Measurements from ENCODE around the gene SFTPA2. TPM values are rescaled to one million over a fixed set of nuclear protein-coding genes. Genes with fewer than 3 reads are reported as not detected.
"Not testable (repeated sequence)": the region's sequence is repeated elsewhere in the genome, so short reads cannot be mapped to it uniquely, and the experiment has no call there.

SFTPA2 gene
- total RNA-seq, 2 experiments from 2014 or later = not detected

DNA sequence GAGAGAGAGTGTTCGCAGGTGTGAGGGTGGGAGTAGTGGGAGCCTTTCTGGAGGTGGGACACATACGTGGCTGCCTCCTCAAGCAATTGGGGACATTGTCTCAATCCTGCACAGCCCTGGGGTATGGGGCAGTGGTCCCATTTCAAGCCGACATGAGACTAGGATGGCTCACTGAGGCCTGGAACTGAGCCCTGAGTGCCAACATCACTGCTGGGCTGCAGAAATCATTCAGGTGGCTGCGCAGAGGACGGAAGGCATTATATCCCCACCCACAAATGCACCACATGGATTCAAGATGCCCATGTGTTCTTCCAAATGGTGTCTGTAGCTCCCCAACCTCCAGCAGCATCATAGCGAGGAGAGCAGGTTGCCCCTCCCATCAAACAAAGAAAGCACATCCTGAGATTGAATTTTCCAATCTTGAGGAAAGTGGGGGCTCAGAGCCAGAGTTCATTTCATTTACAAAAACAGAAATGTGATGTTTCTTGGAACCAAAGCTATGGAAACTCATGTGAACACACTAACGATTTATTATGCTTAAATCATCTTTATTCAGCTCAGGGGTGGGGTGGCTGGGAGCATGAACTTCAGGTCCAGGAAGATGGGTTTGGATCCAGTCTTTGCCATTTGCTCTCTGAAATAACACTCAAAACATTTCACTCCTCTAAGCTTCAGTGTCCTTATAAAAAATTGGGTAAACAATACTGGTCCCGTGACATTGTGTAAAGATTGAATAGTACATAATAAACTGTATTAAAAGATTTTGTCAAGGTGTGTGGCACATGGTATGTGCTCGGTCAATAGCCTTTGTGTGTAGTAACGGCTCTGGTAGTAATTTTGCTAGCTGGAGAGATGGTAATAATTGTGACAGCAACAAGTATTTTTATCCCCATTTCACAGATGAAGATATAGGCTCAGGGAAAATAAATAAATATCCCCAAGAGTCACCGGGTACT is 4.6 kb downstream of the SFTPA2 start:
- ChIA-PET POLR2A (no interaction called here), CTCF (no interaction called here)
- Mint-ChIP-seq H3K27me3 (no peaks in the 10 kb centered on the region), H3K4me1 (ENCODE audit: low read depth) (no peaks in the 10 kb centered on the region), H3K4me3 (no peak overlapping the region), H3K9me3 (no peaks in the 10 kb centered on the region), H3K27ac (no peak overlapping the region), H3K36me3 (no peaks in the 10 kb centered on the region)
- intact Hi-C loops (cut with micrococcal nuclease) = no loop called here
- no peak for DNase-seq

GRCh38 chr10:79552143-79552542 is 8.1 kb downstream of the SFTPA2 start:
- ChIA-PET CTCF (interaction anchor here (1.2 kb wide), 1 partner anchor 15 kb away, joined by 4 read pairs; no protein-coding TSS in a partner anchor), POLR2A (no interaction called here)
- Mint-ChIP-seq H3K4me1 (ENCODE audit: low read depth) (peaks cover 6% of the 10 kb centered on the region), H3K9me3 (no peaks in the 10 kb centered on the region), H3K4me3 (no peak overlapping the region), H3K27me3 (no peaks in the 10 kb centered on the region), H3K36me3 (no peaks in the 10 kb centered on the region), H3K27ac (no peak overlapping the region)
- intact Hi-C loops (cut with micrococcal nuclease) = no loop called here
- no peak for DNase-seq

DNA sequence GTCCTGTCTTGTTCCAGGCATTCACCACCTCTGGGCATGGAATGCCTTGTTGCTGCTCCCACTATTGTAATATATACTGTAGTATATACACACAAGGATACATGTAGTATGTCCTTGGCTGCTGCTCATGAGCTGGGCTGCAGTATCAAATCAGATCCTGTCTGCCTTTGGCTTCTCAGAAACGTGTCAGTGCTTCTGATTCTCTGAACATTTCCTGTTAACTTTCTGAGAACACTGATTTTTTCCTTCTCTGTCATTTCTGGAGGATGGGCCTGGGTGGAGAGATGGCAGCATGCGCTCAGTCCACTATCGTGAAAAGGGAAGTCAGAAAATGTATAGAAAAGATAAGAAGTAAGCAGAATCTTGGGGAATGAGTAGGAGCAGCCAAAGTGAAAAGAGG is 12.2 kb downstream of the SFTPA2 start:
- H3K36me3 Mint-ChIP-seq = no peaks in the 10 kb centered on the region
- H3K27me3 Mint-ChIP-seq = no peaks in the 10 kb centered on the region
- H3K4me1 Mint-ChIP-seq (ENCODE audit: low read depth) = peaks cover 6% of the 10 kb centered on the region
- H3K9me3 Mint-ChIP-seq = no peaks in the 10 kb centered on the region
- POLR2A ChIA-PET = no interaction called here
- intact Hi-C loops (cut with micrococcal nuclease) = no loop called here
- no peak overlapping the region for H3K4me3 Mint-ChIP-seq
- CTCF ChIA-PET = no interaction called here
- peak overlapping the region; percentile 5 for H3K27ac Mint-ChIP-seq
- DNase-seq = peak; percentile 22

- DNase-seq; POLR2A ChIA-PET; H3K36me3 Mint-ChIP-seq; H3K27me3 Mint-ChIP-seq; H3K4me1 Mint-ChIP-seq (ENCODE audit: low read depth); H3K4me3 Mint-ChIP-seq; H3K27ac Mint-ChIP-seq; intact Hi-C loops (cut with micrococcal nuclease); H3K9me3 Mint-ChIP-seq: not testable (repeated sequence)
- CTCF ChIA-PET = interaction anchor here (0.6 kb wide), 1 partner anchor 10 kb away, joined by 3 read pairs; no protein-coding TSS in a partner anchor
These were observed 13.1 kb downstream of the SFTPA2 start for GRCh38 chr10:79547128-79547527.

DNA sequence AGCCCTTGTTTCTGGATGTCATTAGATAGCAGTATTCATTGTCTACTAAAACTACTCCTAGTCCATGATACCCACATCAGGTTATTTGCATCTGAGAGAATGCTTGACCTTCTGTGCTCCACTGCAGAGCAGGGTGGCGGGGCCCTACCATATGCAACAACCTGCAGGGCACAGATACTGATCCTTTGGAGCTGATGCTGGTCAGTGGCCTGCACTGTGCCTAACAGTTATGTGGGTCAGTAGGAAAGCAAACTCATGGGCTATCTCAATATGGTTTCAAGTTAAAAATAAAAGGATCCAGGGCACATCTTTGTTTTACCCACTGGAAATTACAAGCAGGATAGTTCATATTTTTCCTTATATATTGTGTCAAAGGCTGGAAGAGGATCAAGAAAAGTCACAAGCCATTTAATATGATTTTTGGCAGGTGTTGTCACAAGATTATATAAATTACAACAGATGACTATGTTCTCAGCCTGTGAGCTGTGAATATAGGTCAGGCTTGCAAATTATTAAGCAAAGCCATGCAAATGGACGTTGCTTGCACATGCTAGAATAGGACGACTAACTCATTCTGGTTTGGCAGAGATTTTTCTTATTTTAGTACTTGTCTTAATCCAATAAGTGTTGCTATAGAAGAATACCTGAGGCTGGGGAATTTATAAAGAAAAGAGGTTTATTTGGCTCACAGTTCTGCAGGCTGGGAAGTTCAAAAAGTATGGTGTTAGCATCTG is 15.1 kb downstream of the SFTPA2 start:
- CTCF ChIA-PET; H3K4me1 Mint-ChIP-seq (ENCODE audit: low read depth); H3K27ac Mint-ChIP-seq; DNase-seq; H3K36me3 Mint-ChIP-seq; H3K27me3 Mint-ChIP-seq; POLR2A ChIA-PET; H3K4me3 Mint-ChIP-seq; intact Hi-C loops (cut with micrococcal nuclease); H3K9me3 Mint-ChIP-seq: not testable (repeated sequence)

DNA sequence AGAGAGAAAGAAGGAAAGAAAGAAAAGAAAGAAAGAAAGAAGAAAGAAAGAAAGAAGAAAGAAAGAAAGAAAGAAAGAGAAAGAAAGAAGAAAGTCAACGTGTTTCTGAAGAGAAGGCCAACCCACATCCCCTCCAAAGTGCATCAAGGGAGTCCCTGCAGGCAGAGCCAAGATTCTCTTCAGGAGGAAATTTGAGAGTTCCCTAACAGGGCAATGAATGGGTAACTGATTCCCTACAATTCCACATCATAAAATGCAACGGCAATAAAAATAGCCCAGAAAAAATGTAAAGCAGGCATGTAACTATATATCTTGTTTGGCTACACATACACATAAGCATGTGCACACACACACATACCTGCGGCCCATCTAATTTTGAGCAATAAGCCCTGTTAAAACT is 15.8 kb downstream of the SFTPA2 start:
- CTCF ChIA-PET; POLR2A ChIA-PET; H3K4me1 Mint-ChIP-seq (ENCODE audit: low read depth); H3K9me3 Mint-ChIP-seq; H3K4me3 Mint-ChIP-seq; H3K36me3 Mint-ChIP-seq; DNase-seq; H3K27me3 Mint-ChIP-seq; H3K27ac Mint-ChIP-seq; intact Hi-C loops (cut with micrococcal nuclease): not testable (repeated sequence)

- ChIA-PET POLR2A (no interaction called here), CTCF (interaction anchor here (1.5 kb wide), 1 partner anchor 387 kb away, joined by 4 read pairs; no protein-coding TSS in a partner anchor)
- Mint-ChIP-seq H3K36me3 (no peaks in the 10 kb centered on the region), H3K9me3 (no peaks in the 10 kb centered on the region), H3K4me1 (ENCODE audit: low read depth) (no peaks in the 10 kb centered on the region), H3K4me3 (no peak overlapping the region), H3K27me3 (no peaks in the 10 kb centered on the region), H3K27ac (no peak overlapping the region)
- intact Hi-C loops (cut with micrococcal nuclease) = no loop called here
- DNase-seq = no peak
These were observed 17.6 kb downstream of the SFTPA2 start for GRCh38 chr10:79542626-79543025.

GRCh38 chr10:79540930-79541329 is 19.3 kb downstream of the SFTPA2 start:
- CTCF ChIA-PET, POLR2A ChIA-PET: not testable (repeated sequence)

GRCh38 chr10:79538311-79538710 is 21.9 kb downstream of the SFTPA2 start:
- H3K27ac Mint-ChIP-seq, POLR2A ChIA-PET: not testable (repeated sequence)
- intact Hi-C loops (cut with micrococcal nuclease) = loop anchor here (10.0 kb wide), 1 partner anchor 686 kb away; no protein-coding TSS in a partner anchor

More at GRCh38 chr10:79540930-79541329, 19.3 kb downstream of the SFTPA2 start:
- H3K27me3 Mint-ChIP-seq; H3K4me3 Mint-ChIP-seq; H3K36me3 Mint-ChIP-seq; H3K27ac Mint-ChIP-seq; DNase-seq; intact Hi-C loops (cut with micrococcal nuclease); H3K9me3 Mint-ChIP-seq; H3K4me1 Mint-ChIP-seq (ENCODE audit: low read depth): not testable (repeated sequence)

GRCh38 chr10:79533903-79534175 is 26.4 kb downstream of the SFTPA2 start:
- intact Hi-C loops (cut with micrococcal nuclease) = loop anchor here (10.0 kb wide), 1 partner anchor 691 kb away; no protein-coding TSS in a partner anchor
- H3K27me3 Mint-ChIP-seq; CTCF ChIA-PET; H3K4me3 Mint-ChIP-seq; DNase-seq; H3K4me1 Mint-ChIP-seq (ENCODE audit: low read depth); POLR2A ChIA-PET; H3K36me3 Mint-ChIP-seq; H3K27ac Mint-ChIP-seq; H3K9me3 Mint-ChIP-seq: not testable (repeated sequence)

More at GRCh38 chr10:79538311-79538710, 21.9 kb downstream of the SFTPA2 start:
- not testable (repeated sequence) for H3K9me3 Mint-ChIP-seq; H3K4me3 Mint-ChIP-seq; H3K27me3 Mint-ChIP-seq; DNase-seq; H3K36me3 Mint-ChIP-seq; H3K4me1 Mint-ChIP-seq (ENCODE audit: low read depth)
- CTCF ChIA-PET = interaction anchor here (0.6 to 2.9 kb wide), 6 partner anchors 22 to 509 kb away, joined by 3 to 19 read pairs (median 4); partner anchors contain the start of gene SFTPA2

GRCh38 chr10:79533142-79533902 is 26.9 kb downstream of the SFTPA2 start:
- H3K27me3 Mint-ChIP-seq; H3K4me1 Mint-ChIP-seq (ENCODE audit: low read depth); POLR2A ChIA-PET; H3K4me3 Mint-ChIP-seq; DNase-seq; H3K9me3 Mint-ChIP-seq; H3K36me3 Mint-ChIP-seq; CTCF ChIA-PET; H3K27ac Mint-ChIP-seq: not testable (repeated sequence)
- intact Hi-C loops (cut with micrococcal nuclease) = loop anchor here (10.0 kb wide), 1 partner anchor 691 kb away; no protein-coding TSS in a partner anchor

DNA sequence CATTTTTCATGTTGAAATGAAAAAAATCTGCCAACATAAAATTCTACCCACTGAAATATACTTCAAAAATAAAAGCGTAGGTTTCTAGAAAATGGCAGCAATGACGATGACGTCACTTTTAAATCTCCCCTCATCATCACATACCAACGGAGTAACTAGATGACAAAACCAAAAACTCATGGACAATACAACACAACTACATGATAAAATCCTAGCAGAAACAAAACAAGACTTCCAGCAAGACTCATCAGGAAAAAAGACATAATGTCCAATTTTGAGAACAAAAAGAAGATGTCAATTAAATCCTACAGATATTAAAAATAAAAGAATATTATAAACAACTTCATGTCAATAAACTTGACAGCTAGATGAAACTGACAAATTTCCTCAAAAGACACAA is 31.9 kb downstream of the SFTPA2 start:
- DNase-seq; H3K9me3 Mint-ChIP-seq; CTCF ChIA-PET; H3K27me3 Mint-ChIP-seq; H3K4me3 Mint-ChIP-seq; intact Hi-C loops (cut with micrococcal nuclease); H3K4me1 Mint-ChIP-seq (ENCODE audit: low read depth); POLR2A ChIA-PET; H3K36me3 Mint-ChIP-seq; H3K27ac Mint-ChIP-seq: not testable (repeated sequence)

All from activated CD4-positive, alpha-beta memory T cell treated with anti-CD3 and anti-CD28 coated beads for 36 hours (primary cell).